Keratinocyte (primary cell): ENCODE measurements around the gene SORBS1. TPM values are rescaled to one million over a fixed set of nuclear protein-coding genes. Genes with fewer than 3 reads are reported as not detected.

Source experiments
- DNase-seq: peaks from one replicate; pipeline ENCODE4 v3.0.0-alpha.2; 2011; ENCODE audit warnings: low read depth, missing footprints, low spot score
- FAIRE-seq: peaks from 2 replicates; lab custom pipeline; 2011; peaks lifted over from hg19 to GRCh38; lab: Jason Lieb, UNC
- H2AFZ ChIP-seq: 2 replicates; pipeline ENCODE4 v1.6.0; 2012; ENCODE audit warnings: low read length, control low read depth, inconsistent platforms; ENCODE audit not compliant: control insufficient read depth
- H3K27ac ChIP-seq: 2 replicates; pipeline ENCODE4 v1.5.1; 2011; ENCODE audit warnings: low read length; ENCODE audit not compliant: control insufficient read depth, insufficient read depth
- H3K27me3 ChIP-seq: 3 replicates; pipeline ENCODE4 v1.6.0; 2011; ENCODE audit warnings: low read length; ENCODE audit not compliant: control insufficient read depth, insufficient read depth; ENCODE audit errors: extremely low read depth
- H3K36me3 ChIP-seq, 2 experiments: 2 replicates in 1 of 2; 3 replicates in 1 of 2; pipeline ENCODE4 v1.5.1; 2011; ENCODE audit warnings: low read length in 2 of 2, mild to moderate bottlenecking in 1 of 2; ENCODE audit not compliant: control insufficient read depth in 2 of 2, insufficient read depth in 2 of 2; ENCODE audit errors: extremely low read depth in 1 of 2
- H3K4me1 ChIP-seq: 3 replicates; pipeline ENCODE4 v1.5.1; 2011; ENCODE audit warnings: low read length; ENCODE audit not compliant: control insufficient read depth, insufficient read depth; ENCODE audit errors: extremely low read depth
- H3K4me2 ChIP-seq: 3 replicates; pipeline ENCODE4 v1.6.0; 2011; ENCODE audit warnings: low read depth, low read length; ENCODE audit not compliant: control insufficient read depth, insufficient read depth; ENCODE audit errors: extremely low read depth
- H3K4me3 ChIP-seq, 3 experiments: fragments of 200-600 bp in 1 of 3; sonication (generic) in 1 of 3; 2 replicates in 2 of 3; 3 replicates in 1 of 3; pipeline ENCODE4 v1.5.1; 2011 to 2016; ENCODE audit warnings: low read length in 3 of 3, mild to moderate bottlenecking in 3 of 3, control low read depth in 2 of 3, inconsistent platforms in 1 of 3, low read depth in 1 of 3, mixed read lengths in 1 of 3, mixed run types in 1 of 3, moderate library complexity in 1 of 3; ENCODE audit not compliant: control insufficient read depth in 2 of 3, insufficient read depth in 2 of 3; ENCODE audit errors: extremely low read depth in 1 of 3
- H3K79me2 ChIP-seq: 2 replicates; pipeline ENCODE4 v1.6.0; 2012; ENCODE audit warnings: low read length; ENCODE audit not compliant: control insufficient read depth, insufficient read depth
- H3K9ac ChIP-seq: 3 replicates; pipeline ENCODE4 v1.6.0; 2011; ENCODE audit warnings: low read length; ENCODE audit not compliant: control insufficient read depth, insufficient read depth; ENCODE audit errors: extremely low read depth
- H3K9me1 ChIP-seq: 3 replicates; pipeline ENCODE4 v1.6.0; 2011; ENCODE audit warnings: low read length; ENCODE audit not compliant: control insufficient read depth, insufficient read depth; ENCODE audit errors: extremely low read depth
- H3K9me3 ChIP-seq: 2 replicates; pipeline ENCODE4 v1.5.1; 2012; ENCODE audit warnings: low read depth, low read length; ENCODE audit not compliant: control insufficient read depth
- H4K20me1 ChIP-seq: 3 replicates; pipeline ENCODE4 v1.6.0; 2011; ENCODE audit warnings: low read length; ENCODE audit not compliant: control insufficient read depth, insufficient read depth; ENCODE audit errors: extremely low read depth
- CTCF ChIP-seq, 3 experiments: IDR thresholded peaks in 1 of 3; conservative IDR thresholded peaks in 1 of 3; optimal IDR thresholded peaks in 1 of 3; 2 replicates in 2 of 3; 3 replicates in 1 of 3; pipeline versions ENCODE3 to v1.5.1; 2011; ENCODE audit warnings: low read length in 3 of 3, mild to moderate bottlenecking in 3 of 3, moderate library complexity in 2 of 3, control low read depth in 1 of 3, inconsistent platforms in 1 of 3; ENCODE audit not compliant: insufficient read depth in 2 of 3; ENCODE audit errors: extremely low read depth in 1 of 3
- EZH2 ChIP-seq: IDR thresholded peaks from one replicate; pipeline ENCODE4 v1.6.1; 2012; ENCODE audit warnings: inconsistent platforms, mild to moderate bottlenecking, low read length, moderate library complexity
- dilution Hi-C: fragments of 300-500 bp; cut with MboI; formaldehyde crosslinking; loops from one replicate; pipeline ENCODE4 v1.7.0; 2020; ENCODE audit warnings: low sequenced_read_pairs; ENCODE audit not compliant: extremely low pct_ligation_motif_present
- polyA plus RNA-seq, 5 experiments: library from polyadenylated mRNA; depleted of rRNA in 3 of 5; stranded (reverse) in 3 of 5; stranded (forward) in 1 of 5; unstranded in 1 of 5; fragments of >200 nt; gene quantifications; 1 replicate in 1 of 5; 2 replicates in 3 of 5; 3 replicates in 1 of 5; pipeline versions ENCODE4 v1.2.1 to v1.2.3, GENCODE V29; 2011 to 2012; ENCODE audit warnings: missing spikeins in 2 of 5, low read depth in 1 of 5, low replicate concordance in 1 of 5

The SORBS1 gene
- polyA plus RNA-seq, 1 donor (not counting 4 experiments of a cell fraction or from before 2014, with no cell fraction given), result 0.42 TPM

DNA sequence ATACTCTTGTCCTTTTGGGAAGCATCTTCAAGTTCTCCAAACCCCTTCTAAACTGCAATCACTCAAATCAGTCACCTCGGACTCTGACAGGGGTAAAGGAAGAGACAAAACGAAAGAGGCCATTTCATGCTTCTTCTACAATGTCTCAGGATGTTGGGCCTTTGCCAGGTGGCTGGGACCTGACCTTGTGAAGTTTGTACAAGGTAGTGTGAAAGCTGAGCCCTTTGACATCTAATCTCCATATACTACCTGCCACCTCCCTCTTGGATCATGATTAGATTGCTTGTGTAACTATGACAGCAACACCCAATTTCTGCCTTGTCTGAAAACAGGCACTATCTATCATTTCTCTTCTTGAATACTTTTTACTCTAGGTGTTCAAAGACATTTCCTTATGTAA lies 235.3 kb downstream of the SORBS1 start:
- Histone ChIP-seq H3K9me1 (no peaks in the 10 kb centered on the region), H3K36me3 (no peaks in the 10 kb centered on the region), H3K9me3 (no peaks in the 10 kb centered on the region), H3K79me2 (no peaks in the 10 kb centered on the region), H3K27me3 (peaks cover 5% of the 10 kb centered on the region), H3K9ac (no peak overlapping the region), H2AFZ (no peak overlapping the region), H3K4me1 (no peaks in the 10 kb centered on the region), H3K27ac (no peak overlapping the region), H4K20me1 (no peaks in the 10 kb centered on the region), H3K4me2 (no peak overlapping the region), H3K4me3 (no peak overlapping the region)
- DNase-seq (no peak), FAIRE-seq (no peak)
- TF ChIP-seq CTCF (optimal IDR thresholded peaks at IDR 0.05 in 1 of 3, IDR thresholded peaks at IDR 0.05 in 1 of 3, conservative IDR thresholded peaks at IDR 0.05 in 1 of 3; ENCODE audit: extremely low read depth in 1 of 3, insufficient read depth in 2 of 3, low read length in 3 of 3), result no peak
- TF ChIP-seq EZH2, result no peak
- dilution Hi-C loops, result no loop called here

GRCh38 chr10:95324436-95325268 lies 236.5 kb downstream of the SORBS1 start:
- H3K9me3 ChIP-seq, result no peaks in the 10 kb centered on the region
- TF ChIP-seq EZH2 (no peak), CTCF (optimal IDR thresholded peaks at IDR 0.05 in 1 of 3, IDR thresholded peaks at IDR 0.05 in 1 of 3, conservative IDR thresholded peaks at IDR 0.05 in 1 of 3; ENCODE audit: extremely low read depth in 1 of 3, insufficient read depth in 2 of 3, low read length in 3 of 3) (no peak)
- H4K20me1 ChIP-seq, result no peaks in the 10 kb centered on the region
- FAIRE-seq (no peak), DNase-seq (no peak)
- peaks cover 5% of the 10 kb centered on the region for H3K27me3 ChIP-seq
- H3K9me1 ChIP-seq, result no peaks in the 10 kb centered on the region
- H2AFZ ChIP-seq, result no peak overlapping the region
- no peaks in the 10 kb centered on the region for H3K4me1 ChIP-seq
- dilution Hi-C loops, result no loop called here
- no peaks in the 10 kb centered on the region for H3K36me3 ChIP-seq
- H3K4me3 ChIP-seq, result no peak overlapping the region
- H3K9ac ChIP-seq, result no peak overlapping the region
- no peak overlapping the region for H3K27ac ChIP-seq
- H3K4me2 ChIP-seq, result no peak overlapping the region
- no peaks in the 10 kb centered on the region for H3K79me2 ChIP-seq
